T-helper 9 cell (primary cell): ENCODE measurements around the gene SLC25A40.
"Not testable (repeated sequence)": the region's sequence is repeated elsewhere in the genome, so short reads cannot be mapped to it uniquely, and the experiment has no call there.

ENCODE experiments used
- DNase-seq: peaks from one replicate; pipeline ENCODE4 v3.0.0-alpha.2; 2020
- total RNA-seq, 2 donors: gene quantifications; one replicate each; lab custom pipeline; 2026; lab: John Stamatoyannopoulos, UW

SLC25A40 gene, protein sequence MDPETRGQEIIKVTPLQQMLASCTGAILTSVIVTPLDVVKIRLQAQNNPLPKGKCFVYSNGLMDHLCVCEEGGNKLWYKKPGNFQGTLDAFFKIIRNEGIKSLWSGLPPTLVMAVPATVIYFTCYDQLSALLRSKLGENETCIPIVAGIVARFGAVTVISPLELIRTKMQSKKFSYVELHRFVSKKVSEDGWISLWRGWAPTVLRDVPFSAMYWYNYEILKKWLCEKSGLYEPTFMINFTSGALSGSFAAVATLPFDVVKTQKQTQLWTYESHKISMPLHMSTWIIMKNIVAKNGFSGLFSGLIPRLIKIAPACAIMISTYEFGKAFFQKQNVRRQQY
- total RNA-seq = 12.3 to 23.2 reads per million in 2 donors

DNA sequence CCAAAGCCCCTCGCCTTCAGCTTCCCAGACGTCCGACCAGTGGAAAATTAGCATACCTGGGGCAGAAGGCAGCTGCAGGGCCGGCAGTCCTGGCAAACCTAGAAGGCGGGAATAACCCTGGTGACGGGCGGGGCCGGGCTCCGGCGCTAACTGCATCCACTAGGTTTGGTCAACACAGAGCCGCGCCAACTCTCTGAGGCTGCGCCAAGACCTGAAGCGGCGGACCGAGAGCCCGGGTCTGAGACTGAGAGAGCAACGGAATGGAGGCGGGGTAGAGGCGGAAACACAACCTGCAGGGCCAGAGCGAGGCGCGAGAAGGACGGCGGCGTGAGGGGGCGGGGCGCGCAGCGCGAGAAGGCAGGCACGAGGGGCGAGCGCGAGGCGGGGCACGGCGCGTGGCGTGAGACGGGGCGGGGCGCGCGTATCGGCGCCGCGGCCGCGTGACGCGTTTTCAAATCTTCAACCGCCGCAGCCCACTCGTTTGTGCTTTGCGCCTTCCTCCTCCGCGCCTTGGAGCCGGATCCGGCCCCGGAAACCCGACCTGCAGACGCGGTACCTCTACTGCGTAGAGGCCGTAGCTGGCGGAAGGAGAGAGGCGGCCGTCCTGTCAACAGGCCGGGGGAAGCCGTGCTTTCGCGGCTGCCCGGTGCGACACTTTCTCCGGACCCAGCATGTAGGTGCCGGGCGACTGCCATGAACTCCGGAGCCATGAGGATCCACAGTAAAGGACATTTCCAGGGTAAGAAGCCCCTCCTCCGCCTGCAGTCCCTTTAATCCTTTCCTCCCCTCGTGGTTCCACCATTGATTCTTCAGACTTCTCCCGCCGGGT lies at the start of gene SLC25A40, which contains the start of gene DBF4:
SLC25A40 (minus strand) TSS at position 321 of the 829 bp plus-strand sequence. CDS start 17,633 bp downstream, outside the sequence.
DBF4 (plus strand) TSS at position 454 of the 829 bp plus-strand sequence; CDS start at position 694, 240 bp downstream.
- peak; percentile 91 for DNase-seq

DNA sequence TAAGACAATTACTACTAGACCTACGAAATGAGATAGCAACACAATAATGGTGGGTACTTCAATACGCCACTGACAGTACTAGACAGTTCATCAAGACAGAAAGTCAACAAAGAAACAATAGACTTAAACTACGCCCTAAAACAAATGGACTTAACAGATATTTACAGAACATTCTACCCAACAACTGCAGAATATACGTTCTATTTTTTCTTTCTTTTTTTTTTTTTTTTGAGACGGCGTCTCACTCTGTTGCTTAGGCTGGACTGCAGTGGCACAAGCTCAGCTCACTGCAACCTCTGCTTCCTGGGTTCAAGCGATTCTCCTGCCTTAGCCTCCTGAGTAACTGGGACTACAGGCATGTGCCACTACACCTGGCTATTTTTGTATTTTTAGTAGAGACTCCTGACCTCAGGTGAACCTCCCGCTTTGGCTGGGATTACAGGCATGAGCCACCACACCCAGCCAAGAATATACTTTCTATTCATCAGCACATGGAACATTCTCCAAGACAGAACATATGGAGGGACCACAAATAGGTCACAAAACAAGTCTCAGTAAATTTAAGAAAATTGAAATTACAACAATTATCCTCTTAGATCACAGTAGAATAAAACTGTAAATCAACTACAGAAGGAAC lies 46.7 kb upstream of the SLC25A40 start:
- DNase-seq = not testable (repeated sequence)

DNA sequence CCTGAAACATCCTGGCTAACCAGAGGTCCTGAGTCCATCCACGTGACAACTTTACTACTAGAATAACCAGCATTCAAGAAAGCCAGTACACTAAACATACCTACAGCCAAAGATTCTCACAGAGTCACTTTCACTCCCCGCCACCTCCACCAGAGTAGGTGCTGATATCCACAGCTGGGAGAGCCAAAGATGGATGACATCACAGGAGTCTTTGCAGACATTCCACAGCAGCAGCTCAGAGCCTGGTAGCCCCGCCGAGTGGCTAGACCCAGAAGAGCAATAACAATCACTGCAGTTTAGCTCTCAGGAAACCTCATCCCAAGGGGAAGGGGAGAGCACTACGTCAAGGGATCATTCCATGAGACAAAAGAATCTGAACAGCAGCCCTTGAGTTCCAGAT lies 44.4 kb upstream of the SLC25A40 start:
- DNase-seq = no peak

DNA sequence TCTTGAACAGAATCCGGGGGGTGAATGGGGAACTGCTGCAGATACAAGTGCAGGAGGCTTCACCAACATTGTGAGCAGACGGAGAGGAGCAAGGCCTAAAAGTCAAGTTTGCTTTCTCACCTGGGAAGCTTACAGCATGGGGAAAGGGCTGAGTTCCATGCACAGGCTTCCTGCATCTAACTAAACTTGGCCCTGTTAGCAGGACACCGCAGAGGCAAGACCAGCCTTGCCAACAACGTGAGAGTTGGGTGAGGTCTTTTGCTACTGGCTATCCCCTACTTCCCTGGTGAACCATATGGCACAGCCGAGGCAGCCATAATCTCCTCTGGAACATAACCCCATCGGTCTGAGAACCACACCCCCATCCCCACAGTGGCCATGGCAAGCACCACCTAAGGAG lies 43.7 kb upstream of the SLC25A40 start:
- no peak for DNase-seq

DNA sequence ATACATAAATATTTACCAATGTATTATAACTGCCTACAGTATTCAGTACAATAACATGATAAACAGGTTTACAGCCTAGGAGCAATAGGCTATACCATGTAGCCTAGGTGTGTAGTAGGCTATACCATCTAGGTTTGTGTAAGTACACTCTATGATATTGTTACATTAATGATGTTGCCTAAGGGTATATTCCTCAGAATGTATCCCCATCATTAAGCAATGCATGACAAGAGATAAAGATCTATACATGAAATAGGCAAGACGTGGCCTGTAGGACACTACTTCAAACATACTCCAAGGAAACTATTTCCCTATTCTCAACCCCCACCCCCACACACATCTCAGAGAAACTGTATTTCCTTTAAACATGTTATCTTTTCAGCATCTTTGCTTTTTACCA lies 42.6 kb upstream of the SLC25A40 start:
- DNase-seq = no peak

DNA sequence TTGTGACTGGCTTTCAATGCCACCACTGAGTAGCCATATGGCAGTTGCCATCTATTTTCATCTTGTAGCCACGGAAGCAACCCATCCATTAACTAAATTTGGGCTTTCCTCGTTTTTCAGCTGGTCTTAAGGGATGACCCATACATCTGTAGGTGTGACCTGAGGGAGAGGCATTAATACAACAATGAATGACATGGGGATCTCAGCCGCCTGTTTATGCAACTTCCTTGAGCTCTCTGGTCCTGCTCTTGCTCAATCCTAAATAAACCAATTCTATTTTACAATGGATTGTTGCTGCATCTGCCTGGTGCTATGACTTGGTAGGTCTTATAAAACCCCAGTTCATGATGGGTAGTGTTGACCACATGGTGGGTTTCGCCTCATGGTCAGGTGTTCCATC lies 36.0 kb upstream of the SLC25A40 start:
- no peak for DNase-seq

DNA sequence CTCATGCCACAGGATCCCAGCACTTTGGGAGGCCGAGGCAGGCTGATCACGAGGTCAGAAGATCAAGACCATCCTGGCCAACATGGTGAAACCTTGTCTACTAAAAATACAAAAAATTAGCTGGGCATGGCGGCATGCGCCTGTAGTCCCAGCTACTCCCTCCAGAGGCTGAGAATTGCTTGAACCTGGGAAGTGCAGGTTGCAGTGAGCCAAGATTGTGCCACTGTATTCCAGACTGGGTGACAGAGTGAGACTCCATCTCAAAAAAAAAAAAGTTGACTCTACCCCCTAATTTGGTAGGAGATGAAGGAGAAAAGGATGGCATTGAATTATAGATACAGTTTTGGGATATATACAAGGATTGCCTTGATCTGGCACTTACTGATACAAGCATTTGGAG lies 32.7 kb upstream of the SLC25A40 start:
- not testable (repeated sequence) for DNase-seq

DNA sequence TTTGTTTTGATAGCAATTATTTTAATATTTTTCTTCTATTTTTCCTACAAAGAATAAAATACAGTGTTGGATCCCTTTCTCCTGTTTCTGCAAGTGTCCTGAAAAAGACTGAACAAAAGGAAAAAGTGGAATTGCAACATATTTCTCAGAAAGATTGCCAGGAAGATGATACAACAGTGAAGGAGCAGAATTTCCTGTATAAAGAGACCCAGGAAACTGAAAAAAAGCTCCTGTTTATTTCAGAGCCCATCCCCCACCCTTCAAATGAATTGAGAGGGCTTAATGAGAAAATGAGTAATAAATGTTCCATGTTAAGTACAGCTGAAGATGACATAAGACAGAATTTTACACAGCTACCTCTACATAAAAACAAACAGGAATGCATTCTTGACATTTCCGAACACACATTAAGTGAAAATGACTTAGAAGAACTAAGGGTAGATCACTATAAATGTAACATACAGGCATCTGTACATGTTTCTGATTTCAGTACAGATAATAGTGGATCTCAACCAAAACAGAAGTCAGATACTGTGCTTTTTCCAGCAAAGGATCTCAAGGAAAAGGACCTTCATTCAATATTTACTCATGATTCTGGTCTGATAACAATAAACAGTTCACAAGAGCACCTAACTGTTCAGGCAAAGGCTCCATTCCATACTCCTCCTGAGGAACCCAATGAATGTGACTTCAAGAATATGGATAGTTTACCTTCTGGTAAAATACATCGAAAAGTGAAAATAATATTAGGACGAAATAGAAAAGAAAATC lies 31.2 kb upstream of the SLC25A40 start:
- DNase-seq = not testable (repeated sequence)

DNA sequence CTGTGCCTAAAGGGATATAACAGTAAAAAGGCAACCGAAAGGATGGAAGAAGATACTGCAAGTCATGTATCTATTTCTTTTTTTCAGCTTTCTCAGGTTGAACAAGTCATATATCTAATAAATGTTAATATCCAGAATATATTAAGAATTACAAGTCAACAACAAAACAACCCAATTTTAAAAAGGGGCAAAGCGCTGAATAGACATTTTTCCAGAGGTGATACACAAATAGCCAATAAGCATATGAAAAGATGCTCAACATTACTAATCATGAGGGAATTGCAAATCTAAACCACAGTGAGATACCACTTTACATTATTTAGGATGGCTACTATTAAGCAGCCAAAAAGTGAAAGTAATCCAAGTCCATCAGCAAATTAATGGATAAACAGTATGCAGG lies 23.1 kb upstream of the SLC25A40 start:
- DNase-seq = no peak

DNA sequence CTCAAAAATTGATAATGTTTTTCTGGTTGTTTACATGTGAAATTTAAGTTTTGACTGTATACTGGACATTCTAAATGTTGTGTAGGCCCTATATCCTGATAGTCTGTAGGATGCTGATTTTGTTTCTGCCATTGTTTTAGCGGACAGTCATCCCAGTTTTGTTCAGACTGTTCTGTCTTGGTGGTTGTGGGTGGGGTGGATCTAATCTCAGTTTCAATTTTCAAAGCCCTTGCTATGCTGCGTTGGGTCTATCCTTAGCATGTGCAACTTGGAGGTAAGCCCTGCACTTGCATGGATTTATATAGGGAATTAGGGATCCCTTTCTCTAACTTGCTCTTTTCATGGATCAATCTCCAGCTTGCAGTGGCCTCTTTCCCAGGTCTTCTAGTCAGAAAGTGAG lies 19.2 kb upstream of the SLC25A40 start:
- no peak for DNase-seq

DNA sequence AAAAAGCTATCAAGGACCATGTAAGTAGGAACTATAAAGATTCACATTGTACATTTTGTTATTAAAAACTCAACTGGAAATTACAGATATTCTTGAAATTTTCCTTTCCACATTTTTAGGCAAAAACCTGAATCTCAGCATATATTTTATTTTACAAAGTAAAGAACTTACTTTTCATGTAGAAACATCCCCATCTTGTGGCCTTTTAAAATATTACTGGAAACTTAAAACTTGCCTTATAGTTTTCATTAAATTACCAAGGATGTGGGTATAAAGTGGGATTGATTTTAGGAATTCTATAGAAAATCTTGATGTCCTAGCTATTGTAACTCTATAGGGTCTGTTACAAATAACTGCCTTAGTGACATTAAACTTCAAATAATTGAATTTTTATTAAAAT lies 10.7 kb upstream of the SLC25A40 start:
- DNase-seq = no peak

DNA sequence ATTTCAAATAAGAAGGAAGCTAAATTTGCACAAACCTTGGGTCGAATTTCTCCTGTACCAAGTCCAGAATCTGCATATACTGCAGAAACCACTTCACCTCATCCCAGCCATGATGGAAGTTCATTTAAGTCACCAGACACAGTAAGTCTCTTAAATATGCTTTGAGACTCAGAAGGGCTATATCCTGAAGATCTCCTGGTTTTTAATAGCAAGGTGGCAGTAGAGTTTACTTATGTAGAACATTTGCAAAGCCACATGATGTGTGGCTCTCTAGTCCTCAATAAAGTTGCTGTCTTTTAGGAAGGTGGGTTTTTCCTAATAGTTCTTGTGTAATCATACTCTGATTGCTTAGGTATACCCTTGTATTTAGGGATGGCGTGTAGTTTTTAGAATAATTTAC lies 8.9 kb upstream of the SLC25A40 start:
- no peak for DNase-seq

DNA sequence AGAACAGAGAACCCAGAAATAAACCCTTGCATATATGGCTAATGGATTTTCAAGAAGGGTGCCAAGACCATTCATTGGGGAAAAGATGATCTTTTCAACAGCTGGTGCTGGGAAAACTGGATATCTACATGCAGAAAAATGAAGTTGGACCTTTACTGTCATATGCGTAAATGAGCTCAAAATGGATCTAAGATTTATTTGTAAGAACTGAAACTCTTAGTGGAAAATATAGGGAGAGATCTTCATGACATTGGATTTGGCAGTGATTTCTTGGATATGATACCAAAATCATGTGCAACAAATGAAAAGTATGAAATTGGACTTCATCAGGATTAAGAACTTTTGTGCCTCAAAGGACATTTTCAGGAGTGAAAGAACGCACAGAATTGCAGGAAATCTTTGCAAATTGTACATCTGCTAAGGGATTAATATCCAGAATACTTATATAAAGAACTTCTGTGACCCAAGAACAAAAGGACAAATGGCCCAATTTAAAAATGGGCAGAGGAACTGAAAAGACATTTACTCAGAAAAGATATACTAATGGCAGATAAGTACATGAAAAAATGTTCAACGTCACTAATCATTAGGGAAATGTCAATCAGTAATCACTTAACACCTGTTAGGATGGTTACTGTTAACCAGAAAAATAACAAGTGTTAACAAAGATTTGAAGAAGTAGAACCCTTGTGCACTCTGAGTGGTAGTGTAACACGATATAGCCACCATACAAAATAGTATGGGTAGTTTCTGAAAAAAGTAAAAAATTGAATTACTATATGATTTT lies 6.2 kb upstream of the SLC25A40 start:
- DNase-seq = no peak

DNA sequence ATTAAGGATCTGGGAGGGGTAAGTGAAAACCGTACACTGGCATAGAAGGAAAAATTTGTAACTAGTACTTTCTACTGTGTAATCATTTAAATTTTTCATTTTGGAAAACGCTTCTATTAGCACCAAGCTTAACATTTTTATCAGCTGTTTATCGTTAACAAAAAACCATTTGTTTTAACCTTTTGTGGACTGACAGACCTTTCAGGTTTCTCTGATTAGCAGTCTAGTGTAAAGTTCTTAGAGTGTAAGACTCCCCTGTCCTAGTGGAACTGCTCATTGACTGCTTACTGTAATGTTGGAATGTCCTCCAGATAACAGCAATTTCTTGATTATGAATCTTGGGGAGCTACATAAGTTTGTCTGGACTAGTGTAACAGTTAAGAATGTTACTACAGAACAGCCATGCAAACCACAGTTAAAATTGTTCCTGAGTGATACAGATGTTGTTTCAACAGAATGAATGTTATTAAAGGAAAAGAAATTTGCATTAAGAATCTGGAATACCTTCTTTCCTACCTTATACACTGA lies 2.1 kb upstream of the SLC25A40 start:
- no peak for DNase-seq

DNA sequence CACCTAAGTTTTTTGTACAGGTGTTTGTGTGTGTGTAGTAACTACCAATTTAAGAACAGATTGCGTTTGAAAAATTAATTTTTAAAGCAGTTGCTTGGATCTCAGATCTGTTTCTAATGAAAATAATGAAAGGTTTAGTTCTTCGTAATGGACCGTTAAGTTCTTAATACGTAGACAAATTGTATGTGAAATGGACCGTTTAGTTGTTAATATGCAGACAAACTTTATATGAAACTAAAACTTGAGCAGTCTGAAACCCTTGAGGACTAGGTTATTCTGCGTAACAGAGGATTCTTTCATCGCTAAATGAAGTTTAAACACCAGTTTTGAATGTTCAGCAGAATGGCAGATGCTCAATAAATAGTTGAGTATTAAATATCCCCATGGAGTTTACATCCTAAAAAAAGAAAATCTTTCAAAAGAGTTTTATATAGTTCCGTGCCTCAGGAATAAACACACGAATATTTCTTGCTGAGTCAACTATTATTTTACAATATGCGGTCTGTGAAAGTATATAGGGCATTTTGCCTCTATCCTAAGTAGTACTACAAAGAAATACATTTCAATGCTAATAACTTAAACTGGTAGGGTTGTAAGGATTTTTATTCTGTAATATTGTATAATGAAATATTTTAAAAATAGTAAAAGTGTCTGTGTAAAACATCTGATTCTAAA lies 1.3 kb upstream of the SLC25A40 start:
- DNase-seq = no peak

DNA sequence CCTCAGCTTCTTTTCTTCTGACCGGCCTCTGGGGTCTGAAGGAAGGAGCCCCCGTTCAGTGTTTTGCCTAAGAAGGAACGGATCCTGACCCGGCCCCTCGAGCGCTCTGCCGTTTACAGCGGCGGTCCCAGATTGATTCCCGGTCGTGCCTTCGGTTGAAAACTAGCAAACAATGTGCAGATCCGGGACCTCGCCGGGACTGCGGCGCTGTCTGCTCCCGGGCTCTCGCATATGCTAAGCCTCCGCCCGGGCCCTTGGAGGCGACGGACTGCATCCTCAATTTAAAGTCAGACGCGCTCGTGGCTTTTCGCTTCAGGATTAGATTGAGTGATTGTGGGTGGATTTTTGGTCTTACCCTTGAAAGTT lies 692 bp upstream of the SLC25A40 start:
- peak; percentile 20 for DNase-seq

DNA sequence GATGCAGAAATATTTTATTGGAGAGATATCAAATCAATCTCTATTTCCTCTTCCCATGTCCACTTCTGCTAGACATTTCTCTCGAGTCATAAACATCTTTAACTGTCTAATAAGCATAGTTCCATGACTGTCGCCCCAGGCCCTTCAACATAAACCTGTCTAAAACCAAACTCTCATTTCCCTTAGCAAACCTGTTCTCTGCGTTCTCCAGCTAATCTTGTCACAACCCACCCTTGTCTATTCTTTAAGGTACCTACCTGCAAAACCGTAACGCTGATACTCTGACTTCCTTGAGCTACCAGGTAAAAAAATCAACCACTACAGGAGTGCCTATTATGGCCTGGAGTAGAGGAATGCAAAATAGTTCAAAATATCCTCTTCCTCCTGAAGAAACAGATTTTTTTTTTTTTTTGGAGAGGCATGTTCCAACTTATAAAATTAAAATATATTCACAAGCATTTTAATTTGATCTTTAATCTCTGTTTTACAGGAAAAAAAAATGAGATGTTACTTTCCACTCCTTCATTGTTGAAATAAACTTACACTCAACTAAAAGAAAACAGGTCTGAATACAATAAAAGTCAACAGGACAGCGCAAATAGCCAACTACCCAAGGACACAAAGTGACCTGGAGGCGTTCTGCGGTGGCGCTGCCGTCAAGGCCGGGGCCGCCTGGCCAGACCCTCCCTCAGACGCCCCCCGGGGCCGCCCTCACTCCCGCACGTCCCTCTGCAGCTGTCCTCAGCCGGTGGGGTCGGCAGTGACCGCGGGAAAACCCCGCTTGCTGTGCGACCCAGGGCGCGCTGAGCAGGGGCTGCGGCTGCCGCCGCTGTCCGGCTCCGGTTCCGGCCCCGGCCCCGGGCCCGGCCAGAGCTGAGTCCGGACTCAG lies 765 bp downstream of the SLC25A40 start:
- DNase-seq = no peak

DNA sequence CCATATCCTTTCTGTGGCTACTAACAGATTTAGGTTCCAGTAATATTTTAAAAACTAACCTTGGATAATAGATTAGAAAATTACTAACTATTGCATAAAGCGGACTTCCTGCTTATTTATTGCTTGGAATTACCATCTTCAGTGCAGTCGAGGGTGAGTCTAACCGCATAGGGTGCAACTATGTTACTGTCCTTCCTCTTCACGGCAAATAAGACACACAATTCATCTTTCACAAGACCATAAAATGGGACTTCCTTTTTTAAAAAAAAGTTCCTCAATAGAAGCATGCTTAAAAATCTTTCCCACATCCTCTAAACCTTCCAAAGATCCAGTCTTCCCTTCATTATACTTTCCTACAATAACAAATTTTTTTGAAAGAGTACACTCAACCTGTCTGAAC lies 2.1 kb downstream of the SLC25A40 start:
- DNase-seq = no peak

DNA sequence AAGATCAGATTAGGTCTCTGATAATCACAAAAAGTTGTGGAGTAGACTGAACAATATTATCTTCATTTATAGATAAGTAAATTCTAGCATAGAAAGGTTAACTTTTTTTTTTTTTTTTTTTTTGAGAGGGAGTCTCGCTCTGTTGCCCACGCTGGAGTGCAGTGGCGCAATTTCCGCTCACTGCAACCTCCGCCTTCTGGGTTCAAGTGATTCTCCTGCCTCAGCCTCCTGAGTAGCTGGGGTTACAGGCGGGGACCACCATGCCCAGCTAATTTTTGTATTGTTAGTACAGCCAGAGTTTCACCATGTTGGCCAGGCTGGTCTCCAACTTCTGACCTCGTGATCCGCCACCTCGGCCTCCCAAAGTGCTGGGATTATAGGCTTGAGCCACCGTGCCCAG lies 2.8 kb downstream of the SLC25A40 start:
- DNase-seq = not testable (repeated sequence)

DNA sequence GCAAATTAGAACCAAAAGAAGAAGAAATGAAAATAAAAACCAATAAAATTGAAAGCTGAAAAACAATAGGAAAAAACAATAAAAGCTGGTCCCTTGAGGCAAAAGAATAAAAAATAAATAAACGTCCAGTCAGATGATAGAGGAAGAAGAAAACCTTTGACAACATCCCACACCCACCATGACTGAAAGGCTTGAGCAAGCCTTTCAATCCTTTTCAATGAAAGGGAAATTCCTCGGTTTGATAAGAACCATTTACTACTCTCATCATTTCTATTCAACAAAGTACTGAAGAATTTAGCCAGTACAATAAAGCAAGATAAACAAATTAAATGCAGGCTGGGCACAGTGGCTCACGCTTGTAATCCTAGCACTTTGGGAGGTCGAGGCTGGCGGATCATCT lies 3.8 kb downstream of the SLC25A40 start:
- DNase-seq = no peak
